NB4 (cell line): ENCODE data around the gene TOM1L2.

Source experiments
- MYC ChIP-seq: IDR thresholded peaks from 2 replicates; pipeline ENCODE4 v1.6.1; 2011; ENCODE audit warnings: low read depth, low read length
- POLR2A ChIP-seq: IDR thresholded peaks from 2 replicates; pipeline ENCODE4 v1.6.1; 2011; ENCODE audit warnings: mild to moderate bottlenecking; ENCODE audit not compliant: insufficient read length; ENCODE audit errors: extremely low read depth
- TF ChIP-seq, protein P1 (sequence below): IDR thresholded peaks from one replicate; pipeline ENCODE4 v1.5.1; 2012; ENCODE audit warnings: low read depth, low read length
- TF ChIP-seq, protein P2 (sequence below): IDR thresholded peaks from 2 replicates; pipeline ENCODE4 v1.6.1; 2011; ENCODE audit warnings: low read depth, low read length

DNA sequence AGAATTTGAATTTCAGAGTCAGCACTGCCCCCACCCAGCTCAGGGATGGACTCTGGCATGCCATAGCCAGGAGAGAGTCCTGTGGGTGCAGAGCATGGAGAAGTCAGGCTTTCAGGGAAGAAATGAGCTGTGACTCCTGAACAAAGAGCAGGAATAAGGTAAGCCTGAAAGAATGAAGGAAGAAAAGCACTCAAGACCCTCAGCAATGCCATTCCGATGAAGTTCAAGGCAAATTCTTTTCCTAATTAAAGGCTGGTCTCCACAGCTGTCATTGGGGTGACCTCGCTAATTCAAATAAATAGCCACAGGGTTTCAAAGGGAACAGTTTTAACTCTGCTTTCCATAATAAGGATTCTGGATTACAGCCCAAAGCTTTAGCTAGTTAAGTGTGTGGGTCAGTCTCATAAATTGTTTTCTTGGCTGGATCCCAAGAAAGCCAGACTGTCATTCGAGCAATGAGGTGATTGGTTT lies 31.7 kb downstream of the TOM1L2 start:
- TF ChIP-seq, protein P1, sequence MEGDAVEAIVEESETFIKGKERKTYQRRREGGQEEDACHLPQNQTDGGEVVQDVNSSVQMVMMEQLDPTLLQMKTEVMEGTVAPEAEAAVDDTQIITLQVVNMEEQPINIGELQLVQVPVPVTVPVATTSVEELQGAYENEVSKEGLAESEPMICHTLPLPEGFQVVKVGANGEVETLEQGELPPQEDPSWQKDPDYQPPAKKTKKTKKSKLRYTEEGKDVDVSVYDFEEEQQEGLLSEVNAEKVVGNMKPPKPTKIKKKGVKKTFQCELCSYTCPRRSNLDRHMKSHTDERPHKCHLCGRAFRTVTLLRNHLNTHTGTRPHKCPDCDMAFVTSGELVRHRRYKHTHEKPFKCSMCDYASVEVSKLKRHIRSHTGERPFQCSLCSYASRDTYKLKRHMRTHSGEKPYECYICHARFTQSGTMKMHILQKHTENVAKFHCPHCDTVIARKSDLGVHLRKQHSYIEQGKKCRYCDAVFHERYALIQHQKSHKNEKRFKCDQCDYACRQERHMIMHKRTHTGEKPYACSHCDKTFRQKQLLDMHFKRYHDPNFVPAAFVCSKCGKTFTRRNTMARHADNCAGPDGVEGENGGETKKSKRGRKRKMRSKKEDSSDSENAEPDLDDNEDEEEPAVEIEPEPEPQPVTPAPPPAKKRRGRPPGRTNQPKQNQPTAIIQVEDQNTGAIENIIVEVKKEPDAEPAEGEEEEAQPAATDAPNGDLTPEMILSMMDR: no peak
- TF ChIP-seq, protein P2, sequence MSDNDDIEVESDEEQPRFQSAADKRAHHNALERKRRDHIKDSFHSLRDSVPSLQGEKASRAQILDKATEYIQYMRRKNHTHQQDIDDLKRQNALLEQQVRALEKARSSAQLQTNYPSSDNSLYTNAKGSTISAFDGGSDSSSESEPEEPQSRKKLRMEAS: no peak
- TF ChIP-seq POLR2A: no peak
- no peak for TF ChIP-seq MYC
